Fibroblast of lung (primary cell): Measurements from ENCODE around the gene LTBP2. TPM values are rescaled to one million over a fixed set of nuclear protein-coding genes. Genes with fewer than 3 reads are reported as not detected.

Source experiments
- DNase-seq, 2 donors: peaks; one replicate each; pipeline versions ENCODE4 v3.0.0 to v3.0.0-alpha.2; 2010; ENCODE audit warnings: low read depth in 2 of 2
- H2AFZ ChIP-seq: 2 replicates; pipeline ENCODE4 v1.5.1; 2012; ENCODE audit warnings: low read length, control low read depth, inconsistent platforms
- H3K27ac ChIP-seq: 2 replicates; pipeline ENCODE4 v1.5.1; 2011; ENCODE audit warnings: low read length, control low read depth; ENCODE audit not compliant: insufficient read depth
- H3K27me3 ChIP-seq: 2 replicates; pipeline ENCODE4 v1.5.1; 2011; ENCODE audit warnings: mild to moderate bottlenecking, low read length; ENCODE audit not compliant: control insufficient read depth, insufficient read depth
- H3K36me3 ChIP-seq: 2 replicates; pipeline ENCODE4 v1.5.1; 2011; ENCODE audit warnings: low read length; ENCODE audit not compliant: control insufficient read depth, insufficient read depth
- H3K4me1 ChIP-seq: 2 replicates; pipeline ENCODE4 v1.5.1; 2011; ENCODE audit warnings: low read length; ENCODE audit not compliant: control insufficient read depth, insufficient read depth; ENCODE audit errors: extremely low read depth
- H3K4me2 ChIP-seq: 2 replicates; pipeline ENCODE4 v1.5.1; 2011; ENCODE audit warnings: low read length, control low read depth; ENCODE audit not compliant: insufficient read depth; ENCODE audit errors: extremely low read depth
- H3K4me3 ChIP-seq, 4 experiments: fragments of 200-600 bp in 1 of 4; sonication (generic) in 1 of 4; replicated peaks in 1 of 4; 2 replicates each; pipeline ENCODE4 v1.5.1; 2011 to 2016; ENCODE audit warnings: low read length in 4 of 4, low read depth in 3 of 4, mild to moderate bottlenecking in 3 of 4, control low read depth in 2 of 4, inconsistent platforms in 1 of 4, mixed read lengths in 1 of 4; ENCODE audit not compliant: insufficient read depth in 1 of 4; ENCODE audit errors: control extremely low read depth in 1 of 4
- H3K79me2 ChIP-seq: 2 replicates; pipeline ENCODE4 v1.5.1; 2012; ENCODE audit warnings: mild to moderate bottlenecking, low read length, inconsistent platforms; ENCODE audit not compliant: control insufficient read depth, insufficient read depth
- H3K9ac ChIP-seq: 2 replicates; pipeline ENCODE4 v1.5.1; 2011; ENCODE audit warnings: mild to moderate bottlenecking, low read length, control low read depth; ENCODE audit not compliant: insufficient read depth
- H3K9me3 ChIP-seq: 2 replicates; pipeline ENCODE4 v1.5.1; 2012; ENCODE audit warnings: low read depth, low read length; ENCODE audit not compliant: control insufficient read depth, insufficient read depth
- H4K20me1 ChIP-seq: 2 replicates; pipeline ENCODE4 v1.5.1; 2011; ENCODE audit warnings: low read length; ENCODE audit not compliant: control insufficient read depth, insufficient read depth; ENCODE audit errors: extremely low read depth
- EZH2 ChIP-seq: IDR thresholded peaks from 2 replicates; pipeline ENCODE4 v1.5.1; 2012; ENCODE audit warnings: low read length, control low read depth, mild to moderate bottlenecking; ENCODE audit errors: missing control alignments
- polyA plus RNA-seq, 2 donors: library from polyadenylated mRNA; depleted of rRNA in 1 of 2; stranded (reverse) in 1 of 2; unstranded in 1 of 2; fragments of >200 nt; gene quantifications; 2 replicates each; pipeline ENCODE4 v1.2.1, GENCODE V29; 2011 to 2012; ENCODE audit warnings: missing spikeins in 1 of 2
- total RNA-seq: library from RNA; depleted of rRNA; stranded (reverse); fragments of >200 nt; gene quantifications from 2 replicates; pipeline ENCODE4 v1.2.1, GENCODE V29; 2014
- TF ChIP-seq, protein P1 (sequence below), 2 donors: IDR thresholded peaks in 1 of 2; conservative IDR thresholded peaks in 1 of 2; 1 replicate in 1 of 2; 2 replicates in 1 of 2; pipeline ENCODE4 v1.5.1; 2011 to 2012; ENCODE audit warnings: low read length in 2 of 2, control low read depth in 1 of 2, inconsistent platforms in 1 of 2, low read depth in 1 of 2, mild to moderate bottlenecking in 1 of 2

LTBP2 gene
- total and polyA plus RNA-seq, 2 donors (not counting 1 experiment from before 2014, with no cell fraction given): 108 to 514 TPM

GRCh38 chr14:74528406-74528805 is 83.6 kb downstream of the LTBP2 start:
- Histone ChIP-seq H3K9me3 (no peaks in the 10 kb centered on the region), H3K27me3 (no peaks in the 10 kb centered on the region), H3K4me1 (peaks cover 5% of the 10 kb centered on the region), H4K20me1 (no peaks in the 10 kb centered on the region), H3K4me3 (no peak overlapping the region), H3K9ac (no peak overlapping the region), H2AFZ (no peak overlapping the region), H3K27ac (no peak overlapping the region), H3K4me2 (no peak overlapping the region), H3K36me3 (peaks cover 22% of the 10 kb centered on the region), H3K79me2 (no peaks in the 10 kb centered on the region)
- no peak for TF ChIP-seq EZH2
- TF ChIP-seq, protein P1, sequence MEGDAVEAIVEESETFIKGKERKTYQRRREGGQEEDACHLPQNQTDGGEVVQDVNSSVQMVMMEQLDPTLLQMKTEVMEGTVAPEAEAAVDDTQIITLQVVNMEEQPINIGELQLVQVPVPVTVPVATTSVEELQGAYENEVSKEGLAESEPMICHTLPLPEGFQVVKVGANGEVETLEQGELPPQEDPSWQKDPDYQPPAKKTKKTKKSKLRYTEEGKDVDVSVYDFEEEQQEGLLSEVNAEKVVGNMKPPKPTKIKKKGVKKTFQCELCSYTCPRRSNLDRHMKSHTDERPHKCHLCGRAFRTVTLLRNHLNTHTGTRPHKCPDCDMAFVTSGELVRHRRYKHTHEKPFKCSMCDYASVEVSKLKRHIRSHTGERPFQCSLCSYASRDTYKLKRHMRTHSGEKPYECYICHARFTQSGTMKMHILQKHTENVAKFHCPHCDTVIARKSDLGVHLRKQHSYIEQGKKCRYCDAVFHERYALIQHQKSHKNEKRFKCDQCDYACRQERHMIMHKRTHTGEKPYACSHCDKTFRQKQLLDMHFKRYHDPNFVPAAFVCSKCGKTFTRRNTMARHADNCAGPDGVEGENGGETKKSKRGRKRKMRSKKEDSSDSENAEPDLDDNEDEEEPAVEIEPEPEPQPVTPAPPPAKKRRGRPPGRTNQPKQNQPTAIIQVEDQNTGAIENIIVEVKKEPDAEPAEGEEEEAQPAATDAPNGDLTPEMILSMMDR (conservative IDR thresholded peaks at IDR 0.05 in 1 of 2, IDR thresholded peaks at IDR 0.05 in 1 of 2; ENCODE audit: low read depth in 1 of 2, low read length in 2 of 2): no peak
- DNase-seq: no peak

DNA sequence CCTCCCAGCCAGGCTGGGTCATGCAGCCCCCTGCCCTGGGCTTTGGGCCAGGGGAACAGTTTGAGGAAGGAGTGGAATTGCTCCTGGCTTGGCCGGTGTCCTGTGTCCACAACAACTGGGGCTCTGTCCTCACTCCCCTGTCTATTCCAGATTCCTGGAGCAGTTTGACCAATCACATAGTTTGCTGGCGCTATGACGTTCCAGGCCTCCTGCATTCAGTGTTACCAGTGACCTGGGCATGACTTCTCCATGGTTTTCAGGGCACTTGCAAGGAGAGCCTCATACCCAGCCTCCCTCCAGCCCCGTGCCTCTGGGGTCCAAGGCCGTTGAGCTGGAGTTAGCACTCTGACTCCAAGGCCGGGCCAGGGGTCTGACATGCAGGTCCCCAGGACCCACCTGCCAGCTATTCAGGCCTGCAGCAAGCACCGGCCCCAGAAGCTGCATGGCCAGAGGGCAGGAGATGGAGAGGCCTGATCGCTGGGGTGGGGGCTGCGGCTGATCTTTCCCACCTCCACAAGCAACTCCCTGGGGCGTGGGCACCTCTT is 84.2 kb downstream of the LTBP2 start:
- Histone ChIP-seq H3K9ac (no peak overlapping the region), H3K36me3 (peaks cover 20% of the 10 kb centered on the region), H3K27ac (no peak overlapping the region), H3K4me2 (no peak overlapping the region), H3K79me2 (no peaks in the 10 kb centered on the region), H3K4me1 (peaks cover 5% of the 10 kb centered on the region), H3K9me3 (no peaks in the 10 kb centered on the region), H2AFZ (no peak overlapping the region), H4K20me1 (no peaks in the 10 kb centered on the region), H3K27me3 (no peaks in the 10 kb centered on the region), H3K4me3 (no peak overlapping the region)
- DNase-seq: no peak
- no peak for TF ChIP-seq EZH2
- TF ChIP-seq, protein P1 (conservative IDR thresholded peaks at IDR 0.05 in 1 of 2, IDR thresholded peaks at IDR 0.05 in 1 of 2; ENCODE audit: low read depth in 1 of 2, low read length in 2 of 2): no peak

DNA sequence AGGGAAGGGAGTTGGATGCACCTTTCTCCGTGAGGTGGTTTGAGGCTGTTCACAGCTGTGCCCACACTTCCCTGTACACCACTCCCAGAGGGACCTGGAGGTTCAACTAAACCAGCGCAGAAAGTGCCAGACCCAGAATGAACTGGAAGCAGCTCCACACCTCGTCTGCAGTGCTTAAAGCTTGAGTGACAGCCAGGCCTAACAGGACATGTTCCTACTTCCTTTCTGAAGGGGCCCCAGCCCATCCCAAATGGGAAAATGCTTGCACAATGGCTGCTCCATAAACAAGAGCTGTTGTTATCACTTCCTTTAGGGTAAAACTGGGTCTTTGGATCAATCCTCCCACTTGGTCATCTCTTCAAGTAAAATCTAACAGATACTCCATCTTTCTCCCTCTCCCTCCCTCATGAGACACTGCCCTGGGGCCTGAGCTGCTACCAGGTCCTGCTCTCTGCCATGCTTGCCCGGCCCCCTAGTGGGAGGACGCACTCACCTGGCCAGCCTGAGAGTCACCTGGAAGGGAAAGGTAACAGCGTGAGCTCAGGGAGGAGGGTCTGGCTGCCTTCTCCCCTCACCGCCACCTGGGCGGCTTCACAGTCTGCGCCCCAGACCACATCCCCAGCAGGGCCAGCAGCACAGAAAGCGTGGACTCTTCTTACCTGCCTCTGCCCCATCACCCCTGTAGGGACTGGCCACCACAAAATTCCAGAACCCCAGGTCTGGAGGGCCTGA is 85.0 kb downstream of the LTBP2 start:
- Histone ChIP-seq H3K4me1 (peaks cover 5% of the 10 kb centered on the region), H3K27ac (no peak overlapping the region), H3K9me3 (no peaks in the 10 kb centered on the region), H3K79me2 (no peaks in the 10 kb centered on the region), H3K4me3 (no peak overlapping the region), H3K4me2 (no peak overlapping the region), H3K27me3 (no peaks in the 10 kb centered on the region), H4K20me1 (no peaks in the 10 kb centered on the region), H2AFZ (no peak overlapping the region), H3K9ac (no peak overlapping the region), H3K36me3 (peaks cover 23% of the 10 kb centered on the region)
- no peak for DNase-seq
- no peak for TF ChIP-seq EZH2
- TF ChIP-seq, protein P1 (conservative IDR thresholded peaks at IDR 0.05 in 1 of 2, IDR thresholded peaks at IDR 0.05 in 1 of 2; ENCODE audit: low read depth in 1 of 2, low read length in 2 of 2): no peak
